Measurements from ENCODE around the gene AFF3.

DNA sequence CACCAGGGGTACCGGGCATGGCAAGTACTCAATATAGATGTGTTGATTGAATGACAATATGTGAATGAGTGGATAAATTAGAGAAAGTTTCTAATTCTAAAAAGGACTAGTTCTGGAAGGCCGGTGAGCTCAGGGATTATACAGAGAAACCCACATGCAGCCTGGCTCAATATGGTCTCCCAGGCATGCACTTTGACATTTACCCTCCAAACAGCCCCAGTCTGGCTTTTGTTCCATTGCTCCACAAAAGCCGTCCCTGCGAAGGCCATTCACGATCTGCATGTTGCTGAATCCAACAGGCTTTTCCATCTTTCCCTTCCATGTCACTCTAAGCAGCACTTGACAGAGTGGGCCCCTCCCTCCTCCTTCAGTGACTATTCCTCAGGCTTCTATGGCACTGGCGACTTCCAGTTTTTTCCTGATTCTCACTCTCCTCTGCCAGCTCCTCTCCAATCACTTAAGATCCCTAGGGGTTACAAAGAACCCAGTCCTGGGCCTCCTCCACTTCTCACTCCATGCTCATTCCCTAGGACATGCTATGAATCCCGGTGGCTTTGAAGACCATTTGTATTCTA, 266.7 kb downstream of the AFF3 start:
- no peak for TF ChIP-seq POLR2A (IDR thresholded peaks at IDR 0.05)
- TF ChIP-seq, protein P1, sequence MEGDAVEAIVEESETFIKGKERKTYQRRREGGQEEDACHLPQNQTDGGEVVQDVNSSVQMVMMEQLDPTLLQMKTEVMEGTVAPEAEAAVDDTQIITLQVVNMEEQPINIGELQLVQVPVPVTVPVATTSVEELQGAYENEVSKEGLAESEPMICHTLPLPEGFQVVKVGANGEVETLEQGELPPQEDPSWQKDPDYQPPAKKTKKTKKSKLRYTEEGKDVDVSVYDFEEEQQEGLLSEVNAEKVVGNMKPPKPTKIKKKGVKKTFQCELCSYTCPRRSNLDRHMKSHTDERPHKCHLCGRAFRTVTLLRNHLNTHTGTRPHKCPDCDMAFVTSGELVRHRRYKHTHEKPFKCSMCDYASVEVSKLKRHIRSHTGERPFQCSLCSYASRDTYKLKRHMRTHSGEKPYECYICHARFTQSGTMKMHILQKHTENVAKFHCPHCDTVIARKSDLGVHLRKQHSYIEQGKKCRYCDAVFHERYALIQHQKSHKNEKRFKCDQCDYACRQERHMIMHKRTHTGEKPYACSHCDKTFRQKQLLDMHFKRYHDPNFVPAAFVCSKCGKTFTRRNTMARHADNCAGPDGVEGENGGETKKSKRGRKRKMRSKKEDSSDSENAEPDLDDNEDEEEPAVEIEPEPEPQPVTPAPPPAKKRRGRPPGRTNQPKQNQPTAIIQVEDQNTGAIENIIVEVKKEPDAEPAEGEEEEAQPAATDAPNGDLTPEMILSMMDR (IDR thresholded peaks at IDR 0.05): no peak
